Measurements from ENCODE around the gene GP1BB.
A peak's percentile ranks its signal among the peaks of the same experiment; 100 is the strongest.

The GP1BB gene

GRCh38 chr22:19727310-19728150 lies 4.2 kb downstream of the GP1BB start:
- DNase-seq, result no peak

- DNase-seq, result no peak
These were observed 4.9 kb downstream of the GP1BB start for GRCh38 chr22:19728271-19728670.

- no peak for DNase-seq
These were observed 5.5 kb downstream of the GP1BB start for GRCh38 chr22:19728836-19729235.

- DNase-seq, result no peak
These were observed 6.2 kb downstream of the GP1BB start for GRCh38 chr22:19729507-19729906.

GRCh38 chr22:19730198-19730597 lies 6.9 kb downstream of the GP1BB start:
- DNase-seq, result no peak

GRCh38 chr22:19730655-19731360 lies 7.5 kb downstream of the GP1BB start:
- DNase-seq, result peak; percentile 75 to 90

GRCh38 chr22:19731361-19732135 lies 8.2 kb downstream of the GP1BB start:
- no peak for DNase-seq

- DNase-seq, result no peak
These were observed 9.2 kb downstream of the GP1BB start for GRCh38 chr22:19732403-19733113.

GRCh38 chr22:19733755-19734154 lies 10.4 kb downstream of the GP1BB start:
- DNase-seq, result no peak

GRCh38 chr22:19734163-19734562 lies 10.8 kb downstream of the GP1BB start:
- DNase-seq, result no peak

GRCh38 chr22:19734837-19735382 lies 11.6 kb downstream of the GP1BB start:
- DNase-seq, result no peak

- no peak for DNase-seq
These were observed 12.5 kb downstream of the GP1BB start for GRCh38 chr22:19735665-19736510.

GRCh38 chr22:19737846-19738663 lies 14.7 kb downstream of the GP1BB start:
- no peak for DNase-seq

- DNase-seq, result no peak
These were observed 15.5 kb downstream of the GP1BB start for GRCh38 chr22:19738664-19739447.

GRCh38 chr22:19739448-19739895 lies 16.1 kb downstream of the GP1BB start:
- DNase-seq, result no peak

- no peak for DNase-seq
These were observed 16.6 kb downstream of the GP1BB start for GRCh38 chr22:19739911-19740449.

GRCh38 chr22:19740586-19740985 lies 17.2 kb downstream of the GP1BB start:
- no peak for DNase-seq

GRCh38 chr22:19741053-19741452 lies 17.7 kb downstream of the GP1BB start:
- no peak for DNase-seq

Measured in stimulated activated CD4-positive, alpha-beta T cell treated with anti-CD3 and anti-CD28 coated beads, Interleukin-4, amount 100 ng/mL, for 4 hours (primary cell).